Measurements from ENCODE around the gene OAS1.

OAS1 gene

GRCh38 chr12:112906712-112907414 is at the start of gene OAS1:
Gene OAS1 (plus strand): TSS chr12:112906962. CDS start chr12:112907040, 78 bp downstream.
- no peak for DNase-seq (ENCODE audit: low spot score)

DNA sequence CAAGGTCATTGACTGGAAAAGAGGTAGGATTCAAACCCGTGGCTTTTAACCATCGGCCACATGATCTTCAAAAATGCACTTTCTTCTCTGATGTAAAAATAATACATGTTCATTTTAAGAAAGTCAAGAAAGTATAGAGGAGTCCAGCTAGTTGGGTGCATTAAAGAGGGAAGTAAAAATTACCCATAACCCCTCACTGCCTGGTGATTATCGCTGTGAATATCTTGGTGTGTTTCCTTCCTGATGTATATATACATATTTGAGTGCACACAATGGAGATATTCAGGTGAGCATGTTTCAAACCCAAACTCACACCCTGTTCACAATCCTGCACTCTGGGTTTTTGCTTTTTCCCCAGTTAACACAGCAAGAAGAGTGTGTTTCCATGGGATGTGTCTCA is 47.5 kb upstream of the OAS1 start:
- DNase-seq (ENCODE audit: low spot score), result no peak

GRCh38 chr12:112860181-112860580 is 46.6 kb upstream of the OAS1 start:
- DNase-seq (ENCODE audit: low spot score), result no peak

DNA sequence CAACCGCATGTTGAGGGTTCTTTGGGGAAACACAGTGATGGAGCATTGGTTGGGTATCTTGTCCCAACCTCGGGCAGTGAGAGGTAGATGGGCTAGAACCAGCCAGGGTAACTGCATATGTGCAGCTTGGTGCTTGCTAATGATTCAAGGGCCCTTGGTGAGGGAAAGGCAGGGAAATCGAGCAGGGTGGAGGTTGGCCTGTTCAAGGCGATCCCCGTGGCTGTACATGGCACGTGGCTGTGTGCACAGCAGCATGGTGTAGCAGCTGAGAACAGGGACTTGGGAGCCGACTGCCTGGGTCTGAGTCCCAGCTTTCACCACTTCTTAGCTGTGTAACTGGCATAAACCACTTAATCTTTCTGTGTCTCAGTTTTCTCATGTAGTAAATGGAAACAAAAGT is 45.5 kb upstream of the OAS1 start:
- no peak for DNase-seq (ENCODE audit: low spot score)

GRCh38 chr12:112862636-112863290 is 44.0 kb upstream of the OAS1 start:
- DNase-seq (ENCODE audit: low spot score), result no peak

- no peak for DNase-seq (ENCODE audit: low spot score)
Measured at GRCh38 chr12:112868459-112869041, 38.2 kb upstream of the OAS1 start.

DNA sequence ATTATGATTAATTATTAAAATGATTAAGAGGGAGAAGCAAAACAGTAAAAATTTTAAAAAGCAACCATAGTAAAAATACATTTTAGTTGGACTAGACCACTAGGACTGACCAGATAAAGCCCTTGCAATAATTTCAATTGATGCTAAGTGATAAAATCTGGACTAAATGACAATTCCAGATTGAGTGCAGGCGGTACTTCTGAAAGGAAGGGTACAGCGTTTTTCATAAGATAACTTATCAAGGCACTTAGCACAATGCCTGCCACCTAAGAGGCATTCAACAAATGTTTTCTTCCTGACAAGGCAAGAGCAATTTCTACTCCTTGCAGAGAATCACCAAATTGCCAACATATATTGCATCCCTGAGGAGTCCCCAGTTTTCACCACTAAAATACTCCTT is 37.7 kb upstream of the OAS1 start:
- DNase-seq (ENCODE audit: low spot score), result no peak

- DNase-seq (ENCODE audit: low spot score), result no peak
Measured at GRCh38 chr12:112869778-112870177, 37.0 kb upstream of the OAS1 start.

GRCh38 chr12:112870267-112870980 is 36.3 kb upstream of the OAS1 start:
- DNase-seq (ENCODE audit: low spot score), result no peak

- DNase-seq (ENCODE audit: low spot score), result no peak
Measured at GRCh38 chr12:112875608-112876007, 31.2 kb upstream of the OAS1 start.

DNA sequence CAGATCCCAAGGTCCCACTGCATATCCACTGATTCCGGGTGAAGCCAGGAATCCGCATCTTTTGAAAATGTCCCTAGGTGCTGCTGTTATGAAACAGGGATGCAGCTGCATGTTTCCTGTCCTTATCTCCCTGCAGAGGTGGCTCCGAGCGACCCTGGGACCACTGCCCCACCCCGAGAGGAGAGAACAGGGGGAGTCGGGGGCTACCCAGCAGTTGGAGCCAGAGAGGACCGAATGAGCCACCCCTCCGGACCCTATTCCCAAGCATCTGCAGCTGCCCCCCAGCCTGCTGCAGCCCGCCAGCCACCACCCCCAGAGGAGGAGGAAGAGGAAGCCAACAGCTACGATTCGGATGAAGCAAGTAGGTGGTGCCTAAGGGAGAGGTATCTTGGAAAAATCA is 30.3 kb upstream of the OAS1 start:
- DNase-seq (ENCODE audit: low spot score), result no peak

DNA sequence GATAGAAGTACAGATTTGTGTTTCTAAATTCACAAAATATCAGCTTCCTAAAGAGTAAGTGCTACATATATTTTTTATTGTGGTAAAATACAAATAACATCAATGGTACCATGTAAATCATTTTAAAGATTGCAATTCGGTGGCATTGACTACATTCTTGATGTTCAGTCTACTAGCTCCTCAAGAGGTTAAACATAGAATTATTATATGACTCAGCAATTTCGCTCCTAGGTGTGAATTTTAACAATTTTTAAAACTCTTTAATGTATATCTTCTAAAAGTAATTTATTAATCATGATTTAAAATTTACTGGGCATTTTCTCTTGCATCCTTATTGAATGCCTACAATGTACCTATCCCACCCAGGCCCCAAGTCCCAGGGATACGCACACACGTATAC is 29.8 kb upstream of the OAS1 start:
- no peak for DNase-seq (ENCODE audit: low spot score)

GRCh38 chr12:112878488-112878887 is 28.3 kb upstream of the OAS1 start:
- DNase-seq (ENCODE audit: low spot score), result no peak

DNA sequence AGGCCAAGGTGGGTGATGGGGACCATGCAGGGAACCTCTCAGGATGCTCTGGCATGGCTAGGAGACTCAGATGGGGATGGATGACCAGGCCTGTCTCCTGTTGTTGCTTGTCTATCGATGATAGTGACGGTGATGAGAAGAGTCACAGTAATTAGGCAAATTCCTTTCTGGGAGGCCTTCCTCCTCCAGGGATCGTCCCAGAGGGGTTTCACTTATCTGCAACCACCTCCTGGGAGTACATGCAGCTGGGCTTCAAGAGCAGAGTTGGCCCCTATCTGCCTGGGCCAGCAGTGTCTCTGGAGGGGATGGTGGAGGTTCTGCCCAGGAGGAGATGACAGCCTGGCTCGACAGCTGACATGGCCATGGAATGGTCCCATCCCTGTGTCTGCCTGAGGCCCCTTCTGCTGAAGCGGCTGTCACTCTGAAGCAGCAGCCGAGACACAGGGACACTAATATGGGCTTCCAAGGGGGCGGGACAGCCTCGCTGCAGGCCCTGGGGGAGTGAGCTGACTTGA is 27.5 kb upstream of the OAS1 start:
- no peak for DNase-seq (ENCODE audit: low spot score)

DNA sequence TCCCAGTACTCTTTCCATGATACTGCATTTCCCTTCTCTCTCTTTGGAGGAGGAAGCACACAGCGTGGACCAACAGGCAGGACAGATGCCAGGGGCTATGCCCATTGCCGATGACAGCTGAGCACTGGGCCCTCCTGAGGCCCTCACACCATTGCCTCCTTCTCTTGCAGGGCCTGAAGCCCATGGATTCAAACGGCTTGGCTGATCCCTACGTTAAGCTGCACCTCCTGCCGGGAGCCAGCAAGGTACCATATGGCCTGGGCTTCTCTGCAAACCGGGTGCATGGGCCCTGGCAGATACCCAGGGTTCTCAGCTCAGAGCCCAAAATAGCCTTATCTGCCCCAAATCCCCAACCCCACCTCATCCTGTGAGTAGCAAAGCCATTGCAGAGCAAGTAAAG is 25.2 kb upstream of the OAS1 start:
- DNase-seq (ENCODE audit: low spot score), result no peak

DNA sequence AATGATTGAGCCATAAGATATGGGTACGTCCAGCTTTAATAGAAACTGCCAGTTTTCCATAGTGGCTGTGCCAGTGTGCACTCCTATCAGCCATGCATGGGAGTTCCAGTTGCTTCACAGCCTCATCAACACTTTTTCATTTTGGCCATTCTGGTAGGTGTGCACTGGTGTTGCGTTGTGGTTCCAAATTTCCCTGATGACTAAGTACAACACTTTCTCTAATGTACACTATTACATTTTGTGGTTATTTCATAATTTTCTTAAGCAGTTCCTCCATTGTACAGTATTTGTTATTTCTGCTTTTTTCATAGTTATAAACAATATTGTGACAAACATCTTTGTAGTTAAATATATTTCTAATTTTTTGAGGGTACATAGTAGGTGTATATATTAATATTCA is 21.5 kb upstream of the OAS1 start:
- no peak for DNase-seq (ENCODE audit: low spot score)

DNA sequence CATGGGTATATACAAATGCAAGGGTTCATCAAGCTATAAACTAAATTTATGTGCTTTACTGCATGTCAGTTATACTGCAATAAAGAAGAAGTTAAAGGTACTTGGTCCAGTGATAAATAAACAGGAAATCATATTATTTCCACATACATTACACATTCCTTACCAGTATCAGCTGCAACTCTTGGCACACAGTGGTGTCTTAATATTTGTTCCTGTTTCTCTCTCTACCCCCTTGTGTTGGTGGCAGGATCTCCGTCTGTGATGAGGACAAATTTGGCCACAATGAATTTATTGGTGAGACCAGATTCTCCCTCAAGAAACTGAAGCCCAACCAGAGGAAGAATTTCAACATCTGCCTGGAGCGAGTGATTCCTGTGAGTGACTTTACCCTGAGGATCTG is 19.2 kb upstream of the OAS1 start:
- DNase-seq (ENCODE audit: low spot score), result no peak

GRCh38 chr12:112891093-112892024 is 15.4 kb upstream of the OAS1 start:
- DNase-seq (ENCODE audit: low spot score), result no peak

- DNase-seq (ENCODE audit: low spot score), result no peak
Measured at GRCh38 chr12:112892856-112893255, 13.9 kb upstream of the OAS1 start.

DNA sequence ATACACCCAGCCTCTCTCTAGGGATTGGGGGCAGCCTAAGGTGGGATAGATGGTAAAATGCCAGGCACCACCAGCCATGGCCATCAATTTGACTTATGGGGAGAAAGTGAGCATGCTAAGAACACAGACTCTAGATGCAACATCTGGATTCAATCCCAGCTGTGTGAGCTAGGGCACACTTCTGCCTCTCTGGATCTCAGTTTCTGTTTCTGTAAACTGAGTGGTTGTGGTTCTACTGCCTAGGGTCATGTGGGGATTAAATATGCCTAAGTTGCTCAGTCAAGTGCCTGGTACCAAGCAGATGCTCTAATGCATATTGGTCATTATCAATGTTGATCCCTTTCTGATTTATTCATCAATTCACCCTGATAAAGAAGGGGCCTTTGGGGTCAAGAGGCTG is 12.6 kb upstream of the OAS1 start:
- DNase-seq (ENCODE audit: low spot score), result no peak

GRCh38 chr12:112898380-112898779 is 8.4 kb upstream of the OAS1 start:
- no peak for DNase-seq (ENCODE audit: low spot score)

Measured in hematopoietic multipotent progenitor cell treated with erythropoietin and hydrocortisone succinate and interleukin-3 and kit ligand, for 17 days (in vitro differentiated cells).